Epithelial cell of proximal tubule (primary cell): Measurements from ENCODE around the gene KAZALD1. TPM values are rescaled to one million over a fixed set of nuclear protein-coding genes. Genes with fewer than 3 reads are reported as not detected.

Experiments
- DNase-seq: peaks from one replicate; pipeline ENCODE4 v3.0.0-alpha.2; 2011; ENCODE audit warnings: low read depth
- H3K4me3 ChIP-seq: 2 replicates; pipeline ENCODE4 v1.5.1; 2011; ENCODE audit warnings: low read depth, mild to moderate bottlenecking, low read length
- total RNA-seq: library from RNA; depleted of rRNA; stranded (reverse); fragments of >200 nt; gene quantifications from 2 replicates; pipeline ENCODE4 v1.2.3, GENCODE V29; 2015
- TF ChIP-seq, protein P1 (sequence below): conservative IDR thresholded peaks from 2 replicates; pipeline ENCODE4 v1.5.1; 2012; ENCODE audit warnings: low read depth, mild to moderate bottlenecking, low read length

Gene KAZALD1
- total RNA-seq, 1 donor from 2014 or later: 2.9 TPM

DNA sequence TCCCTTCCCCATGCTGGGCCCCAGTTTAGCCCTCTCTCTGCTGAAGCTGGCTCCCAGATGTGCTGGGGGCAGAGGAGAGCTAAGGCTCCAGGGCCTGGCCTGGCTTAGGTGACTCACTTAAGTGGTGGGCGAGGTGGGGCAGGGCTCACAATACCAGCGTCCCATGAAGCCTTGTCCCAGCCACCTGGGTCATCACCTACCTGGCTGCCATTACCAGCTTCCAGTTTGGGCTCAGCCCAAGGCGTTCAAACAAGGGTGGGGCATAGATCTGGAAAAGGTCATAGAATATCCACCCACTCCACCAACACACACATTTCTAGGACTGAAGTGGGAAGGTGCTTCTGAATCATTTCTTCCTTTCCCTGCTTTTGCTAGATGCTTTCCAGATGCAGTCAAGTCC lies 8.3 kb downstream of the KAZALD1 start:
- DNase-seq: no peak
- TF ChIP-seq, protein P1, sequence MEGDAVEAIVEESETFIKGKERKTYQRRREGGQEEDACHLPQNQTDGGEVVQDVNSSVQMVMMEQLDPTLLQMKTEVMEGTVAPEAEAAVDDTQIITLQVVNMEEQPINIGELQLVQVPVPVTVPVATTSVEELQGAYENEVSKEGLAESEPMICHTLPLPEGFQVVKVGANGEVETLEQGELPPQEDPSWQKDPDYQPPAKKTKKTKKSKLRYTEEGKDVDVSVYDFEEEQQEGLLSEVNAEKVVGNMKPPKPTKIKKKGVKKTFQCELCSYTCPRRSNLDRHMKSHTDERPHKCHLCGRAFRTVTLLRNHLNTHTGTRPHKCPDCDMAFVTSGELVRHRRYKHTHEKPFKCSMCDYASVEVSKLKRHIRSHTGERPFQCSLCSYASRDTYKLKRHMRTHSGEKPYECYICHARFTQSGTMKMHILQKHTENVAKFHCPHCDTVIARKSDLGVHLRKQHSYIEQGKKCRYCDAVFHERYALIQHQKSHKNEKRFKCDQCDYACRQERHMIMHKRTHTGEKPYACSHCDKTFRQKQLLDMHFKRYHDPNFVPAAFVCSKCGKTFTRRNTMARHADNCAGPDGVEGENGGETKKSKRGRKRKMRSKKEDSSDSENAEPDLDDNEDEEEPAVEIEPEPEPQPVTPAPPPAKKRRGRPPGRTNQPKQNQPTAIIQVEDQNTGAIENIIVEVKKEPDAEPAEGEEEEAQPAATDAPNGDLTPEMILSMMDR: no peak
- no peak overlapping the region for H3K4me3 ChIP-seq

DNA sequence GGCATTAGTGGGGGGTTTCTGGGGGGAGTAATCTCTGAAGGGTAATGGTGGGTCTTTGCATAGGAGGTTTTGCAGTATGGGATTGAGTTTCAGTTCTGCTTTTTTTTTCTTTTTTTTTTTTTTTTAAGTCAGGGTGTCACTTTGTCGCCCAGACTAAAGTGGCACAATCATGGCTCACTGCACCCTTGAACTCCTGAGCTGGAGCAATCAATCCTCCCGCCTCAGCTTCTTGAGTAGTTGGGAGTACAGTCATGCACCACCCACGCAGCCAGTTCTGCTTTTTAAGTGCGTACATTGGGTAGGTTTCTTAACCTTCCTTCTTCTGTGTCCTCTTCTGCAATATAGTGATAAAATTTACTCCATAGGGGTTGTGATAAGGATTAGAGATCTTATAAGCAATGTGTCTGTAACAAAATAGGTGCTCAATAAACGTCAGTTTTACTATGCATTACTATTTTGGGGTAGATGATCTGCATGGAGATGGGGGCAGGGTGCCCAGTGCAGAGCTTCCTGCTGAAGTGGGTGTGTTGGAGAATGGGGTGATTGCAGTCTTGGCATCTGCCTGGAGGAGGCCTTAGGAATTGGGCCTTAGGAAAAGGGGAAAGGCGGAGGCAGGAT lies 9.6 kb downstream of the KAZALD1 start:
- TF ChIP-seq, protein P1: no peak
- DNase-seq: no peak
- H3K4me3 ChIP-seq: no peak overlapping the region

DNA sequence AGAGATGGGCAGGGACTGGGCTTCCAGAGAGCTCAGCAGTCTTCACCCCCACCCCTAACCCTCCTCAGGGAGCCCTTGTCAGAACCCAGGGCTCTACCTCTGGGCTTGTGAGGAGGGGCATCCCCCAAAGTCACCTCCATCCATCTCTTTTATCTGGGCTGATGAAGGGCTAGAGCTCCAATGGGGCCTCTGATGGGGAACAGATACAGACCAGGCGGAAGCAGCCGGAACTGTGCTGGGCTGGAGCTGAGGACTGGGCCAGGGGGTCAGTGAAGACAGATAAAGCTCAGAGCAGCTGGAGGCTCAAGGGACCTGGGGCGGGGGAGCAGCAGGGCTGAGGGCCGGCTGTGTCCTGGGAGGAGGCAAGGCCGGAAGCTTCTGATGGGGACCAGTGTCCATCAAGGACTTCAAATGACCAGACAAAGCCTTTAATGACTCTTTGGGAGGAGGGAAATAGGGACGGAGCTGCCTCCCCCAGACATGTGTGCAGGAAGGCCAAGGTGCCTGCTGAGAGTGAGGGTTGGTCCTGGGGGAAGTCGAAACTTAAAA lies 10.2 kb downstream of the KAZALD1 start:
- H3K4me3 ChIP-seq: no peak overlapping the region
- TF ChIP-seq, protein P1: no peak
- no peak for DNase-seq

DNA sequence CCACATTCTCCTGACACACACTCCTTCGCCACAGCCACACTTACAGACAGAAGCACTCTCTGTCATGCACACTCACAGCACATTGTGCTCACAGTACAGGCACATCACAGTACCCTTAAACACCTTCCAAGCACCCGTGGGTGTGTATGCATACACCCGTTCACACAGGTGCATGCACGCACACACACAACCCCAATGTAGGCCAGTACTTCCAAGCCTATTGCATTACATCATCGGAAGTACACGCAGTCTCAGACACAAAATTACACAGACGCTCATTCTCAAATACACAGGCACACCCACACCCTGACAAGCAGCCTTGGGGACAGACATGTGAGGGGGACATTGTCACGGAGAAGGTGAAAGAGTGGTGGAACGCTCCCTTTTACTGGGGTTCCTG lies 11.1 kb downstream of the KAZALD1 start:
- no peak for DNase-seq

DNA sequence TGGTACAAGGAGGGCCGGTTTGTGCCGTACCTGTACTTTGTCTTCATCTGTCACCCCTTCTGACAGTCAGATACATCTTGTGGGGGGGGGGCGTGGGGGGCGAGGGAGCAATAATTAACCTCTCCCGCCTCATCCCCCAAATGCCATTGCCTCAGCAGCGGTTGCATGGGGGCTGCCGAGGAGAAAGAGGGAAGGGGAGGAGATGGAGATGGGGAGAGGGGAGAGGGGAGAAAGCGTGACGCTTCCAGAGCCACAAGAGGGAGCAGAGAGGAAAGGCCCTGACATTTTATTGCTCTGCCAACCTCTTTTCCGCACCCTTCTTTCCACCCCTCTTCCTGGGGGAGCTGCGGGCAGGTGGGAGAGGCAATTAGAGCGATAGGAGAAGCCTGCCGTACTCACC lies 11.8 kb downstream of the KAZALD1 start:
- TF ChIP-seq, protein P1: peak; percentile 6

More for the DNA sequence above, 11.1 kb downstream of the KAZALD1 start:
- no peak overlapping the region for H3K4me3 ChIP-seq
- TF ChIP-seq, protein P1: no peak

DNA sequence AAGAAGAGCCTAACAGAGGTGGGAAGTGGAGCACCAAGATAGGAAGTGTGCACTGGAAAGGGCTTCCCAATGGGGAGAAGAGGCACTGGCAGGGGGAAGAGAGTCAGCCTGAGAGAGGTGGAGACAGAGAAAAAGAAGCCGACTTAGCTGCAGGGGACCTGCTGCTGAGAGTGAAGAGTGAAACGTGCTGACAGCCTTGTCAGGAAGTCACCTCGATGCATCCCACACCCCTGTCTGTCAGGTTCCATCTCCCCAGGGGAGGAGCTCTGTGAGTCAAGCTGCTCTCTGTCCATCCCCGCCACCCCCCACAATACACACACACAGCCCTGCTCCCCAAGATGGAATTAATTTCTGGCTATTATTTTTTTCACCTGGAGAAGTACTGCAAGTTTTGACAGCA lies 14.0 kb downstream of the KAZALD1 start:
- no peak overlapping the region for H3K4me3 ChIP-seq
- DNase-seq: no peak
- TF ChIP-seq, protein P1: no peak

More for the DNA sequence above, 11.8 kb downstream of the KAZALD1 start:
- H3K4me3 ChIP-seq: no peak overlapping the region
- no peak for DNase-seq

DNA sequence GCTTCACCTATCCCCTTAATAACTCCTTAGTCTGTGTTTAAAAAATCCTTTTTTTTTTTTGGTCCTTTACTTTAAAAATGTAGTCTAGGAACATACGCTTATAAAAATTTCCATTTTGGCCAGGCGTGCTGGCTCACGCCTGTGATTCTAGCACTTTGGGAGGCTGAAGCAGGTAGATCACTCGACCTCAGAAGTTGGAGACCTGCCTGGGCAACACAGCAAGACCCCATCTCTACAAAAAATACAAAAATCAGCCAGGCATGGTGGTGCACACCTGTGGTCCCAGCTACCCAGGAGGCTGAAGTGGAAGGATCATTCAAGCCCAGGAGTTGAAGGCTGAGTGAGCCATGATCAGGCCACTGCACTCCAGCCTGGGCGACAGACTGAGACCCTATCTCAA lies 14.8 kb downstream of the KAZALD1 start:
- TF ChIP-seq, protein P1: no peak
- no peak for DNase-seq
- no peak overlapping the region for H3K4me3 ChIP-seq
